Left ventricle myocardium superior (tissue), 1 donor: Measurements from ENCODE around the gene PPCDC. TPM values are rescaled to one million over a fixed set of nuclear protein-coding genes. Genes with fewer than 3 reads are reported as not detected.

Experiments
- ATAC-seq: fragments of 200-7000 bp; cut with Tn5 transposase; one replicate; pipeline ENCODE4 v1.9.1; 2020; ENCODE audit warnings: mild to moderate bottlenecking, moderate library complexity
- DNase-seq: peaks from one replicate; pipeline ENCODE4 v3.0.0-alpha.2; 2020
- intact Hi-C: fragments of 100-400 bp; cut with micrococcal nuclease; formaldehyde crosslinking; loops from one replicate; pipeline ENCODE4 v1.11.0; 2022
- total RNA-seq: library from RNA; stranded (reverse); fragmentation: NEBNext Ultra II Directional; extraction: Animal tissue kit (Norgen Biotek cat#: 25700); gene quantifications from one replicate; pipeline ENCODE4 v1.2.1, GENCODE V29; 2021
- donor health status: DM: no; HTN: yes; CAD: no; lungs with severe emphysema.

Gene PPCDC
- total RNA-seq, 1 donor from 2014 or later, result 5.1 TPM

DNA sequence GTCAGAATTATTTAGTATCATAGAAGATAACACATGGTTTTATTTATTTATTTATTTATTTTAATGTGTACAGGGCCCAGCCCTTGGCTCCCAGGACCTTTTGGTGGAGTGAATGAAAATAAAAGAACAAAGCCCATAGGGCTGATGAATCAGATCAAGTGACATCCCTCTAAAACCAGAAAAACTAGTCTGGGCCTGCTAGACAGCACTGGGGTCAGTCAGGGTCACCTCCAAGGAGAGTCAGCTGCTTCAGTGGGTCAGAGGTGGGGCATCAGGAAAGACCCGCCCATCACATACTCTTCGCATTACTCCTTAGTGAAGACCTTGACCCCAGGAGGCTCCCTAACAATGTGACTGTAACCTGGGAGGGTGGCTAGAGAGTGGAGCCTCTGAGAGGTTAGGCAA is 12.8 kb downstream of the PPCDC start:
- ATAC-seq (peak; percentile 16), DNase-seq (no peak)
- intact Hi-C loops, result no loop called here

DNA sequence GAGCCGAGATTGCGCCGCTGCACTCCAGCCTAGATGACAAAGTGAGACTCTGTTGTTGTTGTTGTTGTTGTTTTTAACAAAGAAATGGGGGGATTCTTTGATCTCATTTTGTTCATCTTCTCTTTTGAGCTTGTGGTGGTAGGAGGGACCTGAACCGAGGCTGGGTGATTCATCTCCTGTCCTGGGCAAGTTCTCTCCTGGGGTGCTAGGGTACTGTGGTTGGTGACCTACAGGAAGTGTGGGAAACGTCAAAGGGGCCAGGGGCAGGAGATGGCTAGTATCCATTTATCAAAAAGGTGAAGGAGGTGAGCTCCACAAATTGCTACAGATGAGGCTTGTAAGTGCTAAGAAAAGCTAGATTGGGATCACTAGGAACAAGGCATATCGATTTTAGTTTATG is 14.3 kb downstream of the PPCDC start:
- intact Hi-C loops, result no loop called here
- ATAC-seq (no peak), DNase-seq (no peak)

DNA sequence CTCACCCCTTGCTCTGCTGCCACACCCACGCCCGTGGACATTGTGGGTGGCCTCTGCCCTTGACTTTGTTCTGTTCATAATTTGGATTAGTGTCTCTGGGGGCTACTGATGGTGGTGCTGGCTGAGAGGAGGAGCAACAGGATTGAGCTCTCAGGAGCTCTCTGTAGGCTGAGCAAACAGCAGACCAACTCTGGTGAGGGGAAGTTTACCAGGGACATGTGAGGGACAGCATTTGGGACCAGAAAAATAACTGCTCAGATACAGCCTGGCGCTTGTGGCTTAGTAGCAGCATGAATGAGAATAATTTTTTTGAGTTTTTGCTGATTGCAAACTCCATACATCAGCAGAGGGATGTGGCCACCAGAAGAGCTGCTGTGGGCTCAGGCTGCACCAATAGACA is 14.8 kb downstream of the PPCDC start:
- no peak for ATAC-seq
- DNase-seq, result no peak
- intact Hi-C loops, result no loop called here

- ATAC-seq, result peak; percentile 69
- DNase-seq, result peak; percentile 89
- intact Hi-C loops, result loop anchor here (5.0 kb wide), 1 partner anchor 159 kb away; the partner anchor contains the start of gene C15orf39
Observed at GRCh38 chr15:75042730-75043508, 19.5 kb downstream of the PPCDC start.

DNA sequence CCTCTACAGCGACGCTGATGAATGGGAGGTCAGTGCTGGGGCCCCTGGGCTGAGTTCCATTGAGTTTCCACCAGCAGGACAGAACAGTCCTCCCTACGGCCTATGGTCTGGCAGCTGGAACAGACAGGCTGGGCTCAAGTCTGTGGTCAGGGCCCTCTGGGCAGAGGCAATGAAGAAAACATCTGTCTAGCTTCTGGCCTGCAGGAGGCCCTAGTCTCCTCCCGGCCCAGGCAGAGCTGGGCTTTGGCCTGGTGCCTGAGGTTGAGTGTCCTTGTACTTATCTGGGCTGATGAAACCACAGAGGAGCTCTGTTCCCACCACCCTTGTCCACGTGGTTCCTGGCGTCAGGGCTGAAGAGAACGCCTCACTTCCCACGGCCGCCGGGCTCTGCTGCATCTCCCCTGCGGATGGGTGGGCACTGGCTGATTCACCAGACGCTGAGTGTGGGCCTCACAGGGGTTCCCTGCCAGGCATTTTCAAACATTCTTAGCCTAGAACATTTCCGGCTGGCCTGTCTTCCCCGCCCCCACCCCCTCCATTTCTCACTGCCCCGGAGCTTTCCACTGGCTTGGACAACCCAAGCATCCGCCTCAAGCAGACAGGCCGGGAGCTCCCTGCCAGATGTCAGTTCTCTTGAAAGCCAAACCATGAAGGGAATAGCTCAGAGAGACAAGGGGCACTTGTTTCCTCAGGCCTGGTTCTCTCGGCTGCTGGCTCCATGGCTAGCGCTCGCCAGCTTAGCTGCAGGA is 20.3 kb downstream of the PPCDC start:
- intact Hi-C loops, result loop anchor here (5.0 kb wide), 1 partner anchor 159 kb away; the partner anchor contains the start of gene C15orf39

GRCh38 chr15:75044258-75044878 is 21.0 kb downstream of the PPCDC start:
- intact Hi-C loops, result loop anchor here (5.0 kb wide), 1 partner anchor 158 kb away; the partner anchor contains the start of gene C15orf39
- no peak for ATAC-seq
- no peak for DNase-seq

More for the DNA sequence above, 20.3 kb downstream of the PPCDC start:
- DNase-seq, result peak; percentile 98
- peak; percentile 91 for ATAC-seq

GRCh38 chr15:75045332-75046015 is 22.1 kb downstream of the PPCDC start:
- intact Hi-C loops, result no loop called here
- no peak for DNase-seq
- no peak for ATAC-seq

- no peak for DNase-seq
- ATAC-seq, result no peak
- intact Hi-C loops, result no loop called here
Observed at GRCh38 chr15:75048394-75048793, 25.0 kb downstream of the PPCDC start.

DNA sequence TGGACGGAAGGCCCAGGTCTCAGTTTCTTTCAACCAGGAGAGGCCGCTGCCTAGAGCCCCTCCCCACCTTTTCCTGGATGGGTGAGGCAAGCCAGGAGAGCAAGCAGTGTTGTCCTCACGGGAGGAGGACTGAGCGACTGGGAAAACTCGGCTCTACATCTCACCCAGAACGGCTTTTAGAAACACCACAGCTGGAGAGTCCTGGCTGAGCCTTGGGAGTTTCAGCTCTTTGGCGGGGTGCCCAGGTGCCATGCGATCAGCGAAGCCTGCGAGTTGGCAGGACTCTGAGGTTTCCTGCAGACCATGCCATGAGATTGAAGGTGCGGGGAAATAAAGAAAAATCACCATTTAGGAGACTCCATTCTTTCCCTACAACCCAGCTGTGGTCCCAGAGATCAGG is 26.0 kb downstream of the PPCDC start:
- intact Hi-C loops, result no loop called here
- ATAC-seq, result peak; percentile 60
- DNase-seq, result peak; percentile 89

DNA sequence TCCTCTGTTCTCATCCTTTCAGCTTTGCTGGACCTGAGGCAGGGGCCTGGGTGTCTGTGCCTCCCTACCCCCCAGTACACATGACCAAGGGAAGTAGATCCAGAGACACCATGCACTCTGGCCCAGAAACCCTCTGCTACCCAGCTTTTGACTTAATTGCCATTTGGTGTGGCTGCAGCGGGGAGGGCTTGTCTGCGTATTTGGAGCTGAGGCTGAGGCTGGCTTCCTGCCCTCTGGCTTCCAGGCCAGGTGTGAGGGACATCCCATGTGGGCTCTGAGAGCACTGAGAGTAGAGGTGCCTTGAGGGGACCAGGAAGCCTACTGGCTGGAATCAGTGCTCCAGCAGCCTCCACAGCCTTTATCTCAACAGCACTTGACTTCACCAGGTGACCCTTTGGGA is 26.9 kb downstream of the PPCDC start:
- ATAC-seq (peak; percentile 14), DNase-seq (peak; percentile 53)
- intact Hi-C loops, result no loop called here

GRCh38 chr15:75051191-75051608 is 27.8 kb downstream of the PPCDC start:
- DNase-seq, result peak; percentile 60
- peak; percentile 20 for ATAC-seq
- intact Hi-C loops, result no loop called here

GRCh38 chr15:75051711-75052110 is 28.3 kb downstream of the PPCDC start:
- intact Hi-C loops, result no loop called here
- peak; percentile 34 for ATAC-seq
- DNase-seq, result no peak

- intact Hi-C loops, result no loop called here
- no peak for ATAC-seq
- DNase-seq, result no peak
Observed at GRCh38 chr15:75052972-75053747, 29.8 kb downstream of the PPCDC start.

DNA sequence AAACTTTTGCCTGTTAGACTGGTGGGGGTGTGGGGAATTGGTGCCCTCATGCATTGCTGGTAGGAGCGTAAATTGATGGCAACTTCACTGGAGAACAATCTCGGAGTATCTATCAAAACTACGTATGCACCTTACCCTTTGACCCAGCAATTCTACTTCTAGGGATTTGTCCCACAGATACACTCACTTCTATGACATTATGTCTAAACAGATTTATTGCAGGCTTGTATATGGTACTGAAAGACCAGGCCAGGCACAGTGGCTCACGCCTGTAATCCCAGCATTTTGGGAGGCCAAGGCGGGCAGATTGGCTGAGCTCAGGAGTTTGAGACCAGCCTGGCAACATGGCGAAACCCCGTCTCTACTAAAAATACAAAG is 30.3 kb downstream of the PPCDC start:
- no peak for DNase-seq
- intact Hi-C loops, result no loop called here

GRCh38 chr15:75054172-75054897 is 30.9 kb downstream of the PPCDC start:
- intact Hi-C loops, result no loop called here
- ATAC-seq, result no peak
- no peak for DNase-seq

More for the DNA sequence above, 30.3 kb downstream of the PPCDC start:
- no peak for ATAC-seq

GRCh38 chr15:75056036-75056435 is 32.6 kb downstream of the PPCDC start:
- ATAC-seq (no peak), DNase-seq (no peak)
- intact Hi-C loops, result no loop called here

GRCh38 chr15:75058127-75058905 is 34.9 kb downstream of the PPCDC start:
- intact Hi-C loops, result no loop called here
- DNase-seq, result no peak
- no peak for ATAC-seq
